Motor neuron (in vitro differentiated cells): ENCODE measurements around the gene ADGRA3. TPM values are rescaled to one million over a fixed set of nuclear protein-coding genes. Genes with fewer than 3 reads are reported as not detected.

ENCODE experiments used
- ATAC-seq, 8 experiments: fragments of 200-7000 bp; cut with Tn5 transposase; replicated peaks in 6 of 8; 2 replicates each; pipeline ENCODE4 v1.8.0; 2021; ENCODE audit warnings: mild to moderate bottlenecking in 8 of 8, moderate library complexity in 8 of 8
- H3K27ac ChIP-seq, 2 donors: fragments of 250-450 bp; sonication (Bioruptor Pico); 2 replicates each; pipeline ENCODE4 v1.9.0; 2021; ENCODE audit warnings: antibody characterized with exemption in 2 of 2, mild to moderate bottlenecking in 2 of 2, moderate library complexity in 1 of 2
- H3K4me1 ChIP-seq, 2 donors: fragments of 250-450 bp; sonication (Bioruptor Pico); replicated peaks in 1 of 2; 2 replicates each; pipeline ENCODE4 v1.6.1; 2021; ENCODE audit warnings: antibody characterized with exemption in 2 of 2, mild to moderate bottlenecking in 2 of 2, moderate library complexity in 1 of 2
- H3K4me3 ChIP-seq, 5 donors: fragments of 250-450 bp; sonication (Bioruptor Pico); 2 replicates each; pipeline ENCODE4 v1.9.0; 2021; ENCODE audit warnings: antibody characterized with exemption in 5 of 5, mild to moderate bottlenecking in 5 of 5, moderate library complexity in 4 of 5
- WGBS, 10 experiments: fragments of 450-650 bp; shearing (Covaris generic); methylation state at CpG; one replicate each; pipeline ENCODE4 v1.0.0; 2022; 5-methylcytosine and 5-hydroxymethylcytosine counted together
- in situ Hi-C, 9 experiments: fragments of 400-800 bp; cut with MboI; loops; one replicate each; pipeline ENCODE4 v1.15.0; 2021; ENCODE audit warnings: low sequenced_read_pairs in 9 of 9, low pct_unique_long_range_greater_than_20kb in 2 of 9; ENCODE audit not compliant: unreplicated experiment in 9 of 9
- total RNA-seq, 8 experiments: library from RNA; unstranded; fragments of 300-600 nt; gene quantifications; 2 replicates each; pipeline versions ENCODE4 v1.2.3 to v1.2.4, GENCODE V29; 2022

Gene ADGRA3
- total RNA-seq, 8 experiments from 2014 or later: 12.5 to 137 (median 28.1) TPM

DNA sequence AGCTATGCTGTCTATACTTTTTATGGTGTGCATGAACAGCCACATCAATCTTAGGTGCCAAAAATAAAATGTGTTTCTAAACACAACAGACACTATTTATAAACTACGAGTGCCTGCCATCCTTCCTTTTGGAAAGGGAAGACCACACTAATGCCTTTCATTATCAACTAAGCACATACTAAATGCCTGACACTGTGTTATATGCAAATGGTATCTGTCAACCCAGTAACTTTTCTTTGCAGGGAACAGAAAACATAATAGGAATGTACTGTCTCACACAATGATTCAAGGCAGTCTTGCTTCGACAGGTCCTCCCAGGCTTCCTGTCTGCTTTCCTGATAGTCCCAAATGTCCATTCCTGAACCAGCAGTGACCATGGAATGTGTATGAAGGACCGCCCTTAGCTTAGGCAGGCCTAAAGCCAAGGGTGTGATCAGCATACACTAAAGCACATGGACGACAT is 43.8 kb downstream of the ADGRA3 start:
- in situ Hi-C loops: no loop called here
- H3K4me1 ChIP-seq: no peaks in the 10 kb centered on the region
- WGBS, 10 experiments: 0 to 95% (median 62%) methylated on average over 1 to 4 of the region's 4 CpGs; no CpG with 5 or more reads in 4 of the 10 experiments
- H3K27ac ChIP-seq: no peak overlapping the region
- ATAC-seq: peak in 4 of 8 experiments; percentile 12 to 99 (median 96)
- no peak overlapping the region for H3K4me3 ChIP-seq

DNA sequence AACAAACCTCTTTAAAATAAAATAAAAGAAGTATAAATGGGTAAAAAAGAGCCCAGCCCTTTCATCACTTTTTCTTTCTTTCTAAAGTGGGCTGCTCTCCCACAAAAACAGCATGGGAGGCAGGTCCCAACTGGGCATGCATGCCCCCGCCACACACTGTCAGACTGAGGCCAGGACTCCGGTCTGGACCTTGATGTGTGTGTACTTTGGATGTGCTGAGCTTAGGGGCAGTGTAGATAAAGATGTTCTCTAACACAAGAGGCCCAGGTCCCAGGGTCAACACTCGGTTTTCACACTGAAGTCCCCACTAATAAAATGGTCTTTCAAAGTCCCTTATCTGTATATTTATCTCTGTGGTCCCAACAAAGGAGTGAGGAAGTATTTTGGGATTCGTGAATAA is 44.4 kb downstream of the ADGRA3 start:
- ATAC-seq: no peak

DNA sequence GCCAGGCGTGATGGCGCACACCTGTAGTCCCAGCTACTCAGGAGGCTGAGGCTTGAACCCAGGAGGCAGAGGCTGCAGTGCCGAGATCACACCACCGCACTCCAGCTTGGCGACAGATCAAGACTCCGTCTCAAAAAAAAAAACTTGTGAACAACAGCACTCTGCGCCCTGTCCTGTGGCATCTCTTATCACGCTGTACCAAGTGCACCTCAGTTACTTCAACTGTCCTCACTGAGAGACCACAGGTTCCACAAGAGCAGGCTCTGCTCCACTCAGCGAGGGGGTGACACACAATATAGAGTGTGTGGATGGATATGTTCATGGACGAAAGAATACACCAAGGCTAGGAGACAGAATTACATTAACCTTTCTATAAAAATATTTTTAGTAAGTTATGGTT is 49.3 kb downstream of the ADGRA3 start:
- H3K4me1 ChIP-seq: no peaks in the 10 kb centered on the region
- H3K27ac ChIP-seq: no peak overlapping the region
- no peak for ATAC-seq
- in situ Hi-C loops: no loop called here
- 80 to 100% (median 94%) methylated on average over 1 to 7 of the region's 10 CpGs; no CpG with 5 or more reads in 2 of the 10 experiments for WGBS, 10 experiments
- H3K4me3 ChIP-seq: no peak overlapping the region

More for the DNA sequence above, 44.4 kb downstream of the ADGRA3 start:
- no peak overlapping the region for H3K4me3 ChIP-seq
- no peak overlapping the region for H3K27ac ChIP-seq
- H3K4me1 ChIP-seq: no peaks in the 10 kb centered on the region
- in situ Hi-C loops: no loop called here
- 80 to 100% (median 100%) methylated on average over 1 to 3 of the region's 4 CpGs; no CpG with 5 or more reads in 3 of the 10 experiments for WGBS, 10 experiments

DNA sequence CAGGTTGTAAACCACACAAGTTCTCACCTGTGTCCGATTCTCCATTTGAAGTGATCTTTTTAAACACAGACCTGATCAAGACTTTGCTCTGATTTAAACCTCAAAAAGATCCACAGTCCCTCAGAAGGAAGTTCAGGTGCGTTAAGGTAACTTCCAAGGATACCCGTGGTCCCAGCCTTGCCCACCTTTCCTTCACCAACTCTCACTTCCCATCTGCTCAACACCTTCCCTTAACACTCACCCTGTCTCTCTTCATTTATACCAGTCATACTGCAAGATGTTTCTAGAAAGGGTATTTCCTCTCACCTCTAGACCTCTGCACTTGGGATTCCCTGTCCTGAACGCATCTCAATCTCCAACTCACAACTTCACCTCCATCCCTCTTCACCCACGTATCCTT is 49.9 kb downstream of the ADGRA3 start:
- in situ Hi-C loops: no loop called here
- ATAC-seq: no peak
- 82 to 100% (median 100%) methylated on average over 1 to 5 of the region's 5 CpGs; no CpG with 5 or more reads in 1 of the 10 experiments for WGBS, 10 experiments
- no peak overlapping the region for H3K4me3 ChIP-seq
- no peak overlapping the region for H3K27ac ChIP-seq
- no peaks in the 10 kb centered on the region for H3K4me1 ChIP-seq

DNA sequence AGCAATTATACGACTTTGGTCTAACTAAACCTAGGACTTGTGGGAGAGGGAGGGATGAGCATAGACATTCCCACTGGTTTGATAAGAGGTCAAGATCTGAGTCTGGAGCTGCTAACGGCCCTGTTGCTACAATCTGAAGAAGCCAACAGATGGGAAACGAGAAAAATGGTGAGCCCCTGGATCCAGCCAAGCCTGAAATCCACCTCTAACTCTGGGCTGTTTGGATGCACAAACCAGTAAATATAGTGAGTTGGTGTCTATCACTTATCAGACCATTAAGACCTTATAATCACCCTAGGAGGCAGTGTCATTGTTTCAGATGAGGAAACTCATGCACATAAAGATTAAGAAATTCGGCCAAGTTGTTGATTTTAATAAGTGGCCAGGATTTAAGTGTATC is 50.5 kb downstream of the ADGRA3 start:
- WGBS, 10 experiments: 83 to 100% (median 90%) methylated on average over 1 to 4 of the region's 4 CpGs; no CpG with 5 or more reads in 1 of the 10 experiments

DNA sequence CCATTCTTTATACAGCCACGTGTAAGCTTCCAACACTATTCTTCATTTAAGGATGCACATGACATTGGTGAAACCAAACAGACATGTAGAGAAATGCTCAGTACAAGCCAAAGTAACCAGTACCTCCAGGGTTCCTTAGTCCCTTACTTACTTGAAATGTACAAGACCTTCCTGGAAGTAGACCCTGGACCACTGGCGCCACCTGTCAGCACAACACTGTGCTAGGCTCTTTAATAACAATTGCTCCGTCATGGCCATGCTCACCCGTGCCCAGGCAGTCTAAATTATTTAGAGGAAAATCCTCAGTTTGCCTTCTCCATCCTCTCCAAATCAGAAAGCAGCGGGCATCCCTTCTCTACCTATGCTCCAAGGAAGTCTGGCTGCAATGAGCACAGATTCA is 52.7 kb downstream of the ADGRA3 start:
- H3K27ac ChIP-seq: no peak overlapping the region
- WGBS, 10 experiments: 70 to 100% (median 92%) methylated on average over 1 to 5 of the region's 5 CpGs; no CpG with 5 or more reads in 3 of the 10 experiments
- H3K4me1 ChIP-seq: no peaks in the 10 kb centered on the region
- no peak for ATAC-seq
- in situ Hi-C loops: no loop called here
- H3K4me3 ChIP-seq: no peak overlapping the region

More for the DNA sequence above, 50.5 kb downstream of the ADGRA3 start:
- in situ Hi-C loops: no loop called here
- ATAC-seq: no peak
- Histone ChIP-seq H3K27ac (no peak overlapping the region), H3K4me1 (no peaks in the 10 kb centered on the region), H3K4me3 (no peak overlapping the region)

DNA sequence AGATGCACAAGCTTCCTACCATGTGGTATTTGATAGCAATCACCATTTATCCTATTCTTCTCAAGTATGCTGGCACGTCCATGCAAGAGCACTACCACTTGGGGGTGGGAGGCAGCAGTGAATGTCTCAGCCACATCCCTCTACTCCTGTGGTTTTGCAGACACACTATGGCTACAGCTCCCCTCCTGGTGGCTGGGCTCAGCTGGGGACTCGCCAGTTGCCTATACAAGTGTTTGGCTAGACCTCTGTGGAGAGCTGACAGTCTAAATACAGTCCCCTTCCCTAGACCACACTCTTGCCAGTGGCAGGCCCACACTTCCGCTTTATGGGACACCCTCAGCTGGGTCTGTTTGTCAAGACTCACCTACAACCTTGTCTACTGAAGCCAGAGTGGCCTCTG is 53.2 kb downstream of the ADGRA3 start:
- 69 to 100% (median 87%) methylated on average over 1 to 3 of the region's 3 CpGs; no CpG with 5 or more reads in 4 of the 10 experiments for WGBS, 10 experiments
- no peak overlapping the region for H3K27ac ChIP-seq
- in situ Hi-C loops: no loop called here
- no peak for ATAC-seq
- no peaks in the 10 kb centered on the region for H3K4me1 ChIP-seq
- no peak overlapping the region for H3K4me3 ChIP-seq

DNA sequence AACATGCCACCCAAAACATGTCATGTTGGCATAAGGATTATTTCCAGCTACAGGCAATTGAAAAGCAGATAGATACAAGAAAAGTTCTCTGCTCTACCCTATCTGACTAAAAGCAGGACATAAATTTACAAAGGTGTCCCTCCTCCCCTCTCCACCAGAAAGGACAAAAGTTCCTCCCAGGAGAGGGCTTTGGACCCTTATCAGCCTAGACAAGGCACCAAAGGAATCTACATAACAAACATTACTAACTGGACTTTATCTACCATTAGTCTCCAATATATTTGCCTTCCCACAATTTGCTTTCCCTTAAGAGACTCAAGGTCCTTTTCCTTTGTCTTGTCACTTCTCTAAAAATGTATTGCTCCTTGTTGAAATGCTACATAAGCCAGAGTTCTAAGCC is 55.6 kb downstream of the ADGRA3 start:
- Histone ChIP-seq H3K4me1 (no peaks in the 10 kb centered on the region), H3K27ac (no peak overlapping the region), H3K4me3 (no peak overlapping the region)
- in situ Hi-C loops: no loop called here
- no peak for ATAC-seq

DNA sequence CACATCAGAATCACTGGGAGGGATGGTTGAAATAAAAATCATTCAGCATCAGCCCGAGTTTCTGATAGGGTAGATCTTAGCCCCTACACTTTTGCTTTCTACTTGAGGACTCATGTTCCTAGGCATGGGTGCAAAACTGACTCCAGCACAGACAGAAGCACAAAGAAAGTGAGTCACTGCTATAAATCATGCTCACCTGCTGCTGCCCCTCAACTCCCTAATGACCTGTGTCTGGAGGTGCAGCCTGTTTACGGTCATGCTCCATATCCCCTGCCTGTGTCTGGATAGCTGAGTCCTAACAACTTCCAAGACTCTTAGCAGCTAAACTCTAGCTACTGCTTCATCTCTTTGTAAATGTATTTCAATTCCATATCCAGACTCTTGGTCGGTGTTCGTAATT is 57.8 kb downstream of the ADGRA3 start:
- Histone ChIP-seq H3K4me1 (no peaks in the 10 kb centered on the region), H3K4me3 (no peak overlapping the region), H3K27ac (no peak overlapping the region)
- WGBS, 10 experiments: 77 to 100% (median 100%) methylated on average over 1 to 4 of the region's 4 CpGs; no CpG with 5 or more reads in 1 of the 10 experiments
- no peak for ATAC-seq
- in situ Hi-C loops: no loop called here

DNA sequence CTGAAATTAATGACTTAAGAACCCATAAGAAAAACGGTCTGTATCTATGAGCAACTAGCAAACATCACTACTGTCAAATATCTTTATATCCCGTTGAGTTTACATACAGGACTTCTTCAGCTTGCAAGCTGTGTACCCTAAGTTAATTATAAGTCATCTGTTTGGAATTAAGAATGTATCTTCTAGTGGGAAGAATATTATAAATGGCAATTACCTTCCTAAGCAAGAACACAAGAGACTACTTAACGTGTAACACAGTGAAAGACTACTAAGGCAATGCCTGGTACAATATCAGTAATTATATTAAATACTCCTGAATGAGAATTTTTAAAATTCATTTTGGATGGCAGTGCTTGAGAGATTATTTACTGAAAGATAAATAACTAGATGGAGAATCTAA is 58.5 kb downstream of the ADGRA3 start:
- in situ Hi-C loops: no loop called here
- WGBS, 10 experiments: 34 to 100% (median 95%) methylated on average over 1 to 3 of the region's 3 CpGs
- H3K4me1 ChIP-seq: no peaks in the 10 kb centered on the region
- H3K27ac ChIP-seq: no peak overlapping the region
- ATAC-seq: no peak
- H3K4me3 ChIP-seq: no peak overlapping the region

DNA sequence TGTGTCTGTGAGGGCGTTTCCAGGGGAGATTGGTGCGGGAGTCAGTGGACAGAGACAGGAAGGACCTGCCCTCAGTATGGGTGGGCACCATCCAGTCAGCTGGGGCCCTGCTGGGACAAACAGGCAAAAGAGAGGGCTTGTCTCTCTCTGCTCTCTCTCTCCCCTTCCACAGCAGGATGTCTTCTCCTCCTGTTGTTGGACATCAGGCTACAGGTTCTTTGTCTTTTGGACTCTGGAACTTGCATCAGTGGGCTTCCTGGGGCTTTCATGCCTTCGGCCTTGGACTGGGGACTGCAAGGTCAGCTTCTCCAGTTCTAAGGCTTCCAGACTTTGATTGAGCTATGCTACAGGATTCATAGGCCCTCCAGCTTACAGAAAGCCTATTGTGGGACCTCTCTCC is 59.6 kb downstream of the ADGRA3 start:
- no peak for ATAC-seq
- Histone ChIP-seq H3K27ac (no peak overlapping the region), H3K4me1 (no peaks in the 10 kb centered on the region), H3K4me3 (no peak overlapping the region)
- in situ Hi-C loops: no loop called here
- 40 to 100% (median 93%) methylated on average over 1 to 3 of the region's 3 CpGs; no CpG with 5 or more reads in 4 of the 10 experiments for WGBS, 10 experiments

DNA sequence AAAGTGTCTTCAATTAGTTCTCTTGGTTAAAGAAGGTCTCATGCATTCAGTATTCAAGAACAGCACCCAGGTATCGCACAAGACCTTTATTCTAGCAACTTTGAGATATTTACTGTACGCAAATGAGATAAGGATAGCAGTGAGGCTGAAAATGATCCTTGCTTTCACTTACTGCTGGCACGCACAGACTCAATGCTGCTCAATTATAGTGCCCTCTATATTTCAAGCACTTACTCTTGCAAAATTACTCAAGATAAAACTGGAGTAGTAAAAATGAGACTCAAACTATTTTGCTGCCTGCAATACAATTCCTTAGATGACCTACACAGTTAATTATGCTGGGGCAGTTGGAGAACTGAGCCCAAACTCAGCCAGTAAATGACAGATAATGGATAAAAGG is 60.9 kb downstream of the ADGRA3 start:
- 83 to 100% (median 100%) methylated on average over 1 to 3 of the region's 3 CpGs; no CpG with 5 or more reads in 1 of the 10 experiments for WGBS, 10 experiments
- in situ Hi-C loops: no loop called here
- Histone ChIP-seq H3K4me1 (no peaks in the 10 kb centered on the region), H3K27ac (no peak overlapping the region), H3K4me3 (no peak overlapping the region)
- ATAC-seq: no peak

DNA sequence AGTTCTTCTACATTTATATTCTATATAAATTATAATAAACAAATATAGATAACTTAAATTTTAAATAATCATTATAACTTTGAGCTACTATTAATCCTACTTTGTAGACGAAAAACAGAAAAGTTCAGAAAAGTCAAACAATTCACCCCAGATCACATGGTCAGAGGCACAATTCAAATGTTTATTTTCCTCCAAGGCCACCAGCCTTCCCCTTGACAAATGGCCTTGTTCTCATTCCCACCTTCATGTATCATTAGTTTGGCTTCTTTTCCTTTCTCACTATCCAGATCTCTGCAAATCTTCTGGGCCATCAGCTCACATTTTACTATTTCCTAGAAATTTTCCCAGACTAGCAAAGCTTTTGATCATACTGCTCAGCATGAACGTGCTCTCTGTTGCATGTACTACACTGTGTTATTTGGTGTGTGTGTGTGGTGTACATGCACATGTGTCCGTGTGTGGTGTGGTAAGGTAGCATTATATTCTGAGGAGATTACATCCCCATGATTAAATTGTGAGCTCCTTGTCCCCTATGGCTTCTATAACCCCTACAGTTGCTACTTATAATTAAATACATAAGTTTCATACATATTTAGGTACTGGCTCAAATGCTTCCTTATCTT is 61.5 kb downstream of the ADGRA3 start:
- 79 to 100% (median 91%) methylated on average over 1 to 3 of the region's 3 CpGs for WGBS, 10 experiments
- H3K4me1 ChIP-seq: no peaks in the 10 kb centered on the region
- no peak overlapping the region for H3K4me3 ChIP-seq
- H3K27ac ChIP-seq: no peak overlapping the region
- in situ Hi-C loops: no loop called here
- no peak for ATAC-seq

DNA sequence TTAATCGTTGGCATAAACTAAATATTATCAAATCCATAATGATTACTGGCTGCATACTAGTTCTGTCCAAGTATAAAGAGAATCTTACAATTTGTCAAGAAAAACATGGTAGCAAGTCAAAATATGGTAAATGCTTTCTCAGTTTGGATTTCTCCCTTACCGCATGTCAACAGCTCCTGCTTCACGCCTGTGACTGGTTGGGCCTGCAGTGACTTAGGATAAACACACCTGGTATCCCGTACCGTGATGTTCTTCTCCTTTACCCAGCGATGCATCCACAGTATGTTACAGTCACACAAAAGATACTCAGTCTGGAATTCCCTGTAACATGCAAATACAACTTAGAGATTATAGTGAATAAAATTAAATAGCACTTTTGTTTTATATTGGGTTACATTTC is 71.1 kb downstream of the ADGRA3 start:
- ATAC-seq: no peak
- no peaks in the 10 kb centered on the region for H3K4me1 ChIP-seq
- in situ Hi-C loops: no loop called here
- H3K4me3 ChIP-seq: no peak overlapping the region
- H3K27ac ChIP-seq: no peak overlapping the region
- WGBS, 10 experiments: 89 to 100% (median 98%) methylated on average over 1 to 6 of the region's 6 CpGs; no CpG with 5 or more reads in 1 of the 10 experiments
